HG02763 (cell line): ENCODE measurements around the gene TSPAN15.

Experiments
- ATAC-seq: cut with Tn5 transposase; IDR thresholded peaks from one replicate; pipeline ENCODE4 v1.9.1; 2021; ENCODE audit warnings: mild to moderate bottlenecking, moderate library complexity; ENCODE audit not compliant: unreplicated experiment

The TSPAN15 gene

GRCh38 chr10:69451209-69451783, at the start of gene TSPAN15:
TSPAN15 (plus strand) TSS chr10:69451465; CDS start chr10:69451595, 130 bp downstream.
- ATAC-seq: peak; percentile 74

GRCh38 chr10:69402386-69402785, 48.9 kb upstream of the TSPAN15 start:
- ATAC-seq: no peak

GRCh38 chr10:69403066-69403465, 48.2 kb upstream of the TSPAN15 start:
- ATAC-seq: no peak

- no peak for ATAC-seq
These were observed 47.7 kb upstream of the TSPAN15 start for GRCh38 chr10:69403519-69403918.

- ATAC-seq: no peak
These were observed 46.5 kb upstream of the TSPAN15 start for GRCh38 chr10:69404786-69405185.

- no peak for ATAC-seq
These were observed 46.0 kb upstream of the TSPAN15 start for GRCh38 chr10:69405221-69405620.

DNA sequence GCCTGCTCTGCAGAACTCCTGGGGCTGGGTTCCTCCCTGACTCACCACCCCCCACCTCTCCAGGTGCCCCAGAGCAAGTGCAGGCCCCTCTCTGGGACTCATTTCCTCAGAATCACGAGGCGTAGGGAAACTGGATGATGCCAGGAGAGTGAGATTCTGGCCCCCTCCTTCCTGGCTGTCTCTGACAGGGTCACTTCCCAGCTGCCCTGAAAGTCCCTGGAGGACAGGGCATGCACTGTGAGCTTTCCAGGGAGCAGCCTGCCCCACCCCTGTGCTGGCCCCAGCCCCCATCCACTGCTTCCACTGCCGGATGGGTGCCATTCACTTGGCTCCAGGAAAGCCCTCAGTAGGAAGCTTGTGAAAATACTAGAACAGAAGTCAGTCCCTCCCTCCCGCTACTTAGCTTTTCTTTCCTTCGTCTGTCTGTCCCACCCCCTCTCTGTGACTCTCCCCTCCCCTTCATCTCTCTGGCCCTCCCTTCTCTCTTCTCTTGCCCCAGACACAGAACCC, 44.9 kb upstream of the TSPAN15 start:
- ATAC-seq: no peak

- ATAC-seq: no peak
These were observed 44.3 kb upstream of the TSPAN15 start for GRCh38 chr10:69406816-69407580.

GRCh38 chr10:69407621-69408301, 43.5 kb upstream of the TSPAN15 start:
- ATAC-seq: no peak

DNA sequence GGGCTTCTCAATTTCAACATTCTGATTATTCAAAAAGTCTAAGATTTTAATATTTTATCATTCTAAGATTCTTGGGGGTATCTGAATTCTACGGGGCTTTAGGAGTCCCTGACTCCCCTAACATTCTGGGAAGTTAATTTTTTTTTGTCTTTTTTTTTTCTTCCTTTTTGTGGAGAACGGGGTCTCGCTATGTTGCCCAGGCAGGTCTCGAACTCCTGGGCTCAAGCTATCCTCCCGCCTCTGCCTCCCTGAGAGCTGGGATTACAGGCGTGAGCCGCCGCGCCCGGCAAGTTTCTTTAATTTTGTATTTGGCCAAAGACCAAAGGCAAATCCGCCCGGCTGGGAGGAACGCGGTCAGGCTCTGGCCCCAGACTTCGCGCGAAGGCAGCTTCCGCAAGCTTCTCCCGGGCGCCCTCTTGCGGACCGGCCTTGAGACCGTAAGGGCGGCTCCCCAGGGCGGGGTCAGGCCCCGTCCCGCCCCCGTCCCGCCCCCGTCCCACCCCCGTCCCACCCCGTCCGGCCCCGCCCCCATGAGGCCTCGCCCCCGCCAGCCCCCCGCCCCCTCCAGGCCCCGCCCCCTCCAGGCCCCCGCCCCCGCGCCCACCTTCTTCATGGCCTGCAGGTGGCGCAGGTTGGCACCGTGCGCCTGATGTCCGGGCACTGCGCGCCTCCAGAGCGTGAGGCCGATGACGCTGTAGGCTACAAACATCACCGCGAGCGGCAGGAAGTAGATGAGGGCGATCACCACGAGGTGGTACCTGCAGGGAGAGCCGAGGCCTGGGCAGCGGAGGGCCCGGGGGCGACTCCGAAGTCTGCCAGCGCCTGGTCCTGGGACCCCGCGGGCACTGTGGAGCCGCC, 42.7 kb upstream of the TSPAN15 start:
- ATAC-seq: peak; percentile 86

- ATAC-seq: no peak
These were observed 42.1 kb upstream of the TSPAN15 start for GRCh38 chr10:69409176-69409495.

DNA sequence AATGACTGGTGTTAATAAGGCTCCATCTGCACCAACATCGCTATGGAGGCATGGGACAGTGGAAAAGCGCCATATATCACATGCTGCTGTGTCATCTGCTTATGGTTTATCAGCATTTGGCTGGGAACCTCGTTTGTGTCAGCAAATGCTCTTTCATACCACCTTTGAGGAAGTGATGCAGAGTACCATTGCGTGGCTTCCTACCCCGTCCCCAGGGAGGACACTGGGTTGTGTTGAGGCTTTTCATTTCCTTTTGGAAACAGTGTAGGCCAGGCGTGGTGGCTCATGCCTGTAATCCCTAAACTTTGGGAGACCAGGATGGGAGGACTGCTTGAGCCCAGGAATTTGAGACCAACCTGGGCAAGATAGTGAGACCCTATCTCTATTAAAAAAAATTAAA, 41.3 kb upstream of the TSPAN15 start:
- no peak for ATAC-seq

GRCh38 chr10:69410487-69410886, 40.8 kb upstream of the TSPAN15 start:
- ATAC-seq: no peak

GRCh38 chr10:69411476-69411875, 39.8 kb upstream of the TSPAN15 start:
- no peak for ATAC-seq

GRCh38 chr10:69412232-69412790, 39.0 kb upstream of the TSPAN15 start:
- ATAC-seq: no peak

DNA sequence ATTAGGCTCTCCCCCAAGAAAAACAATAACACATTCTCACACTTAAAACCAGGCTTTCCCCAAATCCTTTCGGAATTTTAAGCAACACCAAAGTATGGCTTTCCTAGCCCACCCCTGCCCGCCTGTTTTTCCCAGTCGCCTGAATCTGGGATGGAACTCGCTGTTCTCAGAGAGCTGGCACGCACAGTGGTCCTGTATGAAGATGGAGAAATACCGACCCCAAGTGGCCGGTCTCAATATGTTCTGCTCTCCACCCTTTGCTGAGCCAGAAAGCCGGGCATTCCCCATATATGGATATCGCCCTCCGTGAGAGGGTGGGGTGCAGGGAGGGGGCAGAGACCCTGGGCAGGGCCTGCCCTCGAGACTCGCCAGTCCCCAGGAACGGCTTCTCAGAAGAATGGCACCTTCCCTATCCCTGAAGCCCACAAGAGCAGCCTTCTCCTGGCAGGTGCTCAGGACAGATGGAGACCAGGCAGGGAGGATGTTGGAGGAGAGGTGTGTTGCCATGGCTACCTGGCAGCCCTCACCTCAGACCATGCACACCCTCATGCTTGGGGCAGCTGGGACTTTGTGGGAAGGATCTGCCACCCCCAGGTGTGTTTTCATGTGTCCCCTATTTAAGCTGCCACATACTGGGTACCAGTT, 37.9 kb upstream of the TSPAN15 start:
- ATAC-seq: no peak

GRCh38 chr10:69414036-69415018, 36.9 kb upstream of the TSPAN15 start:
- ATAC-seq: no peak

- ATAC-seq: no peak
These were observed 36.2 kb upstream of the TSPAN15 start for GRCh38 chr10:69415049-69415448.

- ATAC-seq: no peak
These were observed 35.3 kb upstream of the TSPAN15 start for GRCh38 chr10:69415951-69416350.
